Cerebellar cortex (tissue), 1 donor: ENCODE results near the gene CST7.
"Not testable (repeated sequence)": the region's sequence is repeated elsewhere in the genome, so short reads cannot be mapped to it uniquely, and the experiment has no call there.

Experiments used
- DNase-seq: peaks from one replicate; pipeline ENCODE4 v3.0.0-alpha.2; 2015; ENCODE audit warnings: low spot score

Gene CST7

GRCh38 chr20:24929867-24930723 lies 19.0 kb upstream of the CST7 start:
- DNase-seq = not testable (repeated sequence)

GRCh38 chr20:24930724-24931688 lies 18.1 kb upstream of the CST7 start:
- not testable (repeated sequence) for DNase-seq

- DNase-seq = not testable (repeated sequence)
These were observed 17.2 kb upstream of the CST7 start for GRCh38 chr20:24931893-24932292.

GRCh38 chr20:24933266-24933908 lies 15.7 kb upstream of the CST7 start:
- DNase-seq = no peak

- DNase-seq = no peak
These were observed 14.9 kb upstream of the CST7 start for GRCh38 chr20:24934101-24934661.

- DNase-seq = no peak
These were observed 14.4 kb upstream of the CST7 start for GRCh38 chr20:24934716-24935115.

GRCh38 chr20:24935140-24935539 lies 13.9 kb upstream of the CST7 start:
- no peak for DNase-seq

- no peak for DNase-seq
These were observed 13.1 kb upstream of the CST7 start for GRCh38 chr20:24935766-24936525.

- no peak for DNase-seq
These were observed 12.3 kb upstream of the CST7 start for GRCh38 chr20:24936526-24937407.

GRCh38 chr20:24937579-24937978 lies 11.5 kb upstream of the CST7 start:
- no peak for DNase-seq

- no peak for DNase-seq
These were observed 10.6 kb upstream of the CST7 start for GRCh38 chr20:24938498-24938897.

GRCh38 chr20:24939036-24939435 lies 10.0 kb upstream of the CST7 start:
- no peak for DNase-seq

- DNase-seq = no peak
These were observed 6.4 kb upstream of the CST7 start for GRCh38 chr20:24942679-24943078.

- no peak for DNase-seq
These were observed 5.9 kb upstream of the CST7 start for GRCh38 chr20:24943196-24943595.

- DNase-seq = no peak
These were observed 5.3 kb upstream of the CST7 start for GRCh38 chr20:24943731-24944130.

- DNase-seq = not testable (repeated sequence)
These were observed 2.7 kb upstream of the CST7 start for GRCh38 chr20:24946376-24946775.

GRCh38 chr20:24948396-24948938 lies 602 bp upstream of the CST7 start:
- not testable (repeated sequence) for DNase-seq

- DNase-seq = no peak
These were observed 673 bp downstream of the CST7 start for GRCh38 chr20:24949756-24950127.

- no peak for DNase-seq
These were observed 1.2 kb downstream of the CST7 start for GRCh38 chr20:24950128-24950835.
